GM18520 (cell line): ENCODE measurements around the gene RNASE7.

Source experiments
- ATAC-seq: cut with Tn5 transposase; IDR thresholded peaks from one replicate; pipeline ENCODE4 v1.9.1; 2021; ENCODE audit not compliant: unreplicated experiment

RNASE7 gene

DNA sequence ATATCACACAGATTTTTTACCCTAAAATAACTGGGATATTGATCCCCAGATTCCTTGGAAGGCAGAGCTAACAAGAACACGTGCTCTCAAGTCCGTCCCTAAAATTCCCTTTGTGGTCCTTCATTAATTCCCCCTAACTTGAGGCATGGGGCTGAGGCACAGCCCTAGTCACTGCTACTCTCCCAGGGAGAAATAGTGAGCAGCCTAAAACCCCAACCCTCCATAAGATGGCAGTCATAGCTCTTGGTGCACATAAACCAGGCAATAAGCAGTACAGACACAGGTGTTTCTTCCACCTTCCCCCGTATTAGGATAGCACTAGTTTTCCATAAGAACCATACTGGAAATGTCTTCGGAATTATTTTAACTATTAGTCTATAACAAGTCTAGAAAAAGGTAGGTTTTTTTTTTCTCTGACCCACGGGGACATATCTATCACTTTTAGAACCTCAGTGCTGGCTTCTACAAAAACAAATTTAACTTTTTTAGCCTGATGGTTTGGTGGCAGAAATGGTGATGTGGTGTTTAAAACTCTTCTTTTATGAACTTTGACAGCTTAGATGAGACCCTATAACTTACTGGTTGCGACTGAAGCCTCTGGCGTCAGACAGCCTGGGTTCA is 24.8 kb downstream of the RNASE7 start:
- no peak for ATAC-seq

DNA sequence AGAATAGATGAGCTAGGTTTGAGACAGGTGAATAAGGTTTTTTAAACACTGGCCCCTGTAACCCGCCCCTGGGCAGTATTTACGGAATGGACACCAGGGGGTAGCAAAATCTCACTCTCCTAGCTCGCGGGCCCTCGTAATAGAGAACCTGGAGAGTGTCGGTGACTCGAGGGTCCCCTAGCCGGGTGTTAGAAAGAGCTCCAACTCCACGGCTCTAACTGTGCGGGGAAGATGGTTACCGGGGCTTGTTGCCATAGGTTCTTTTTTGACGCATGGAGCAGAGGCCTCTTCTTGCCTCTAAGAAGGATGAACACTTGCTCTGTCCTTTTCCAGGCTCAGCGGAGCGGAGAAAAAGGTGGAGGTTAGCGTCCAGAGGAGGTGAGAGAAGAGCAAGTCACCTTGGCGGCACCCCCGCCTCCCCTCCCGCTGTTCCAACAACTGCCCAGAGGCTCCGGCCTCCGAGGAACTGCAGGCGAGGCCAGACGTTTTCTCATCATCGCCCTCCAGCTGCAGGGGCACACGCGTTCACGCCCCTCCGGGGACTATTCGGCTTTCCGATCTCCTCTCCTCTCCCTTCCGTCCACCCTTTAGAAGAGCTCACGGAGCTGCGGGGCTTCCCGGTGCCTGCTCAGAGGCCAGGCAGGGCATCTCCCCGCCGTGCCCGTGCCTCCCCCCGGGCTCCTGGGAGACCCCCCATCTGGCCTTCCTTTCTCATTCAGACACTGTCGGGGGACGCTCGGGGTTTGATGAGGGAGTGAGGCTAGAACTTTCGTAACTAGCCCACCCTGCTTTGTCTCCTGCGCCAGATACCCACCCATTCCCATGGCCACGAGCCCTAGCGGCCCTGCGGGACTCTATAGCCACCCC is 26.6 kb downstream of the RNASE7 start:
- no peak for ATAC-seq

- ATAC-seq = no peak
Measured at GRCh38 chr14:21069388-21070082, 27.4 kb downstream of the RNASE7 start.

- ATAC-seq = no peak
Measured at GRCh38 chr14:21070083-21070609, 28.0 kb downstream of the RNASE7 start, which contains the start of gene ARHGEF40. TSS of gene ARHGEF40 (plus strand) at chr14:21070304. CDS start at chr14:21070397, 93 bp downstream.

DNA sequence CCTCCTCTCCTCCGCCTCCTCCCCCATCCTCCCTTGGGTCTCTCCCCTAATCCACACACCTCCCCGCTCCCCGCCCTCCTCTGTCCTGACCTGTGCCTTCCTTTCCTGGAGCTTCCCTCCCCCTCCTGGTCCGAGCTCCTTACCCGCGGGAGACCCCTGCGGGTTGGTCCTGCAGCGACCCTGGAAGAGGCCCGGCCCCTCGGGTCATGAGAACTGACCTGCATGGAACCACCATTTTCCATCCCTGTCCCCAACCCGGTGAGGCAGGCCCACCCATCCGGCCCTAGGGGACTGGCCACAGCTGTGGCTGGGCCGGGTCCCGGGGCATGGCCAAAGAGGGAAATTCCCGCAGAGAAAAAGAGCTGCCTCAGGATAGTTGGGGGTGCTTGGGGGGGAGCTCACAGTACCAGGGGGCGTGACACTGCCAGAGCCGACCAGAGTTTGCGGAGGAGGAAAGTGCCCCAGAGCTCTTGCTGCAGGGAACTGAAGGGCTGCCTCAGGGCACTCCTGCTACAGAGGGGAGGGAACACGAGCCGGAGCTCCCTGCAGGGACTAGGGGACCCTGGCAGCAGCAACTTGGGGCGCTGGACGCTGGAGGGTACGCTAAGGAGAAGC is 28.6 kb downstream of the RNASE7 start:
- ATAC-seq = no peak

- ATAC-seq = no peak
Measured at GRCh38 chr14:21071225-21072030, 29.3 kb downstream of the RNASE7 start.

DNA sequence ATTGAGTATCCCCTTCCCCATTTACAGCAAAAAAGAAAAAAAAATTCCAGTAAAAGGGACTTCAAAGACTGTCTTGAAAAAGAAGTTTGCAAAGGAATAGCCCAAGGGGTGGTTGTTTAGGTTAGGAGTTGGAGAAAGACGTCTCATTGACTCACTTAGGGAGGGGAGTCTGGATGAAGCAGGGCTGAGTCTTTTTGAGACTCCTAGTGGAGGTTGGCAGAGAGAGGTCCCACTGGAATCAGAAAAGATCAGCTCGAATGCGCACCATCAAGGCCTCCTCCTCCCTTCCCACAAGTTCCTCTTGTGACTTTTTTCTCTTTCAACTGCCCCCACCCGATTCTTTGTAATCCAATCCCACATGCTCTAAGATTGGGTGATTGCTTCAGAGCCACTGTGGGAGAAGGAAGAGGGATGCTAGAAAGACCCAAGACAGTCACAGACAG is 29.9 kb downstream of the RNASE7 start:
- no peak for ATAC-seq

DNA sequence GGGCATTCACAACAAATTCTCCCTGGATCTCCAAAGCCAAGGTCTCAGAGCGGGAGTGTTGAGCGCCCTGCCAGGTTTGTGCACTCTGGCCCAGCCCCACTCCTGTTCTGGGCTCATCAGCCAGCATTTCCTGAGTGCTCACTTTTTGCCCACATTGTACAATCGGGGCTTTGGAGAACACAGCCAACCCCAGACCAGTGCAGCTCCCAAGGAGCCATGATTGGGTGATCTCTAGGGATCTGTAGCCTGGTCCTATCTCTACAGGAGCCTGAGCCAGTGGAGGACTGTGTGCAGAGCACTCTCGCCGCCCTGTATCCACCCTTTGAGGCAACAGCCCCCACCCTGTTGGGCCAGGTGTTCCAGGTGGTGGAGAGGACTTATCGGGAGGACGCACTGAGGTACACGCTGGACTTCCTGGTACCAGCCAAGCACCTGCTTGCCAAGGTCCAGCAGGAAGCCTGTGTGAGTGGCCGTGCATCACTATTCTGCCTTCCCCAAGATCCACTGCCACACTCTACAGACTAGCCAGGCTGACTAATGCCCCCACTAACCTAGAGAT is 30.7 kb downstream of the RNASE7 start:
- ATAC-seq = no peak

DNA sequence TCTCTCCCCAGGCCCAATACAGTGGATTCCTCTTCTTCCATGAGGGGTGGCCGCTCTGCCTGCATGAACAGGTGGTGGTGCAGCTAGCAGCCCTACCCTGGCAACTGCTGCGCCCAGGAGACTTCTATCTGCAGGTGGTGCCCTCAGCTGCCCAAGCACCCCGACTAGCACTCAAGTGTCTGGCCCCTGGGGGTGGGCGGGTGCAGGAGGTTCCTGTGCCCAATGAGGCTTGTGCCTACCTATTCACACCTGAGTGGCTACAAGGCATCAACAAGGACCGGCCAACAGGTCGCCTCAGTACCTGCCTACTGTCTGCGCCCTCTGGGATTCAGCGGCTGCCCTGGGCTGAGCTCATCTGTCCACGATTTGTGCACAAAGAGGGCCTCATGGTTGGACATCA is 31.8 kb downstream of the RNASE7 start:
- ATAC-seq = no peak

DNA sequence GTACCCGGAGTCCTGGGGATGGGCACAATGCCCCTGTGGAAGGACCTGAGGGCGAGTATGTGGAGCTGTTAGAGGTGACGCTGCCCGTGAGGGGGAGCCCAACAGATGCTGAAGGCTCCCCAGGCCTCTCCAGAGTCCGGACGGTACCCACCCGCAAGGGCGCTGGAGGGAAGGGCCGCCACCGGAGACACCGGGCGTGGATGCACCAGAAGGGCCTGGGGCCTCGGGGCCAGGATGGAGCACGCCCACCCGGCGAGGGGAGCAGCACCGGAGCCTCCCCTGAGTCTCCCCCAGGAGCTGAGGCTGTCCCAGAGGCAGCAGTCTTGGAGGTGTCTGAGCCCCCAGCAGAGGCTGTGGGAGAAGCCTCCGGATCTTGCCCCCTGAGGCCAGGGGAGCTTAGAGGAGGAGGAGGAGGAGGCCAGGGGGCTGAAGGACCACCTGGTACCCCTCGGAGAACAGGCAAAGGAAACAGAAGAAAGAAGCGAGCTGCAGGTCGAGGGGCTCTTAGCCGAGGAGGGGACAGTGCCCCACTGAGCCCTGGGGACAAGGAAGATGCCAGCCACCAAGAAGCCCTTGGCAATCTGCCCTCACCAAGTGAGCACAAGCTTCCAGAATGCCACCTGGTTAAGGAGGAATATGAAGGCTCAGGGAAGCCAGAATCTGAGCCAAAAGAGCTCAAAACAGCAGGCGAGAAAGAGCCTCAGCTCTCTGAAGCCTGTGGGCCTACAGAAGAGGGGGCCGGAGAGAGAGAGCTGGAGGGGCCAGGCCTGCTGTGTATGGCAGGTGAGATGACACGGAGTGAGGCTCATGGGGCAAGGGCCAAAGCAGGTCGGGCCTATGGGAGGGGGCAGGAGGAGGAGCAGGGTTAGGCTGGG is 32.5 kb downstream of the RNASE7 start:
- no peak for ATAC-seq

DNA sequence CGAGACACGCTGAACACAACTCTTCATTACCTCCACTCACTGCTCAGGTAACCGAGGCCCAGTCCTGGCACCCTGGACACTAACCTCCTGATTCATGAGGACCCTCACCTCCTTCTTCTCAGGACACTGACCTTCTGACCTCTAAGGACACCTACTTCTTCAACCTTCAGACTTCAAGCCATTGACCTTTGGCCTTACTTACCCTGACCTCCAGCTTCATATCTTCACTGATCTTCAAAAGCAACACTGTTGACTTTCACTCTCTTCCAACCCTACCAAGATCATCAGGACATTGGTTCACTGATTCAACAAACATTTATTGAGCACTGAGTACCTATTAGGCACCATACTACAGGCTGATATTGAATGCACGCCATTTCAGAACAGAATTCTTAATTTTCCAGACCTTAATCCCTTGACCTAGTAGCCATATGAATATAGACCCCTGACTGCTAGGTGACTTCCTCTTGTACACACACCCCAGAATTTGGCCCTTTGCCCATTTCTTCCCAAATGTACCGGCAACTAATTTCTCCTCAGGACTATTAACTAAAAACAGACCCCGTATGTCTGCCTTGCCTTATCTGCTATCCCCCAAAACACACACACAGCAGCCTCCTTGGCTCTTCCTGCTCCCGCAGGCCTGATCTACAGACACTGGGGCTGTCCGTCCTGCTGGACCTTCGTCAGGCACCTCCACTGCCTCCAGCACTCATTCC is 33.7 kb downstream of the RNASE7 start:
- no peak for ATAC-seq

DNA sequence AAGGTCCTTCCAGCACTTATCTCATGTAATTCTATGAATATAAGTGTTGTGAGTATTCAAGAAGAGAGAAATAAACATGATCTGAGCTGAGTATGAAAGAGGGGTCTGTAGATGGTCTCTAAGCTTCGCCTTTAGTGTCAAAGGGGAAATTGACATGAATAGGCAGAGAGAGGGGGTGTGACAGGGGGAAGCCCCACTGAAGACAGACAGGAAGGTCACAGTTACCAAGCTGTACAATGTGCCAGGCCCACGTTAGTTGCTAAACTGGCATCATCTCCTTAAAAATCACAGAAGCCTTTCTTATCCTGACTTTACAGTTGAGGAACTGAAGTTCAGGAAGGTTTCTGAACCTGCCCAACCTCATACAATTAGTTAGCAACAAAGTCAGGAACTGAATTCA is 35.5 kb downstream of the RNASE7 start:
- ATAC-seq = no peak

- no peak for ATAC-seq
Measured at GRCh38 chr14:21078287-21078686, 36.1 kb downstream of the RNASE7 start.

DNA sequence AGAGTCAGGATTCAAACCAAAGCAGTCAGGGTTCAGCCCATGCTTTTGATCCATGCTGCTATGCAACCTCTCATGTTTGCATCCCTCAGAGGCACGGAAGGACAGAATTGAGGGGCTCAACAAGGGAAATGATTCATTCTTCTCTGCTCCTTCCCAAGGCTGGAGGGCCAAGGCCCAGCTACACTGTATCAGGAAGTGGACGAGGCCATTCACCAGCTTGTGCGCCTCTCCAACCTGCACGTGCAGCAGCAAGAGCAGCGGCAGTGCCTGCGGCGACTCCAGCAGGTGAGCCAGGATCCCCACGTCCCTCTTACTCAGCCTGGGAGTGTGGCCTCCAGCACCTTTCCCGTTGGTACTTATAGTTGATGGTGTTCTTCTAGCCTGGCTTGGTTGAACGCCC is 36.6 kb downstream of the RNASE7 start:
- no peak for ATAC-seq

GRCh38 chr14:21081521-21082142 is 39.5 kb downstream of the RNASE7 start:
- no peak for ATAC-seq

- ATAC-seq = no peak
Measured at GRCh38 chr14:21083565-21084325, 41.6 kb downstream of the RNASE7 start.

DNA sequence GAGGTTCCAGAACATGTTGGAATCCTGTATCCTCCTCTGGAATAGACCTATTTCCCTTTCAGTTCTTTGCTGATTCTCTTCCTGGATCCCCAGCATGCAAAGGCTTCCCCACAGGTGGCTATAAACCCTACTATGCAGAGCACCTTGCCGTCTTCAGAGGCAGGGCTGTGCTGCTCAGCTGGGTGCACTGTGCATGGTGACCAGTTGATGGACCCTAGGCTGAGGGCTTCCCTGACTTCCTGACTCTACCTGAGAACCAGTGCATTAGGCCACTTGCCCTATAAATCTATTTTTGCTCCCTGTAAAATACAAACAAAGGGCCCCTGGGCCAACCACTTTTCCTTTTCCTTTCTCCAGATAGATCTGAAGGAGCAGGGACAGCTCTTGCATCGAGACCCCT is 42.2 kb downstream of the RNASE7 start:
- ATAC-seq = no peak
